Astrocyte of the spinal cord (primary cell): ENCODE measurements around the gene RUFY2.

ENCODE experiments used
- DNase-seq: peaks from one replicate; pipeline ENCODE4 v3.0.0; 2011; ENCODE audit warnings: low read depth, low spot score
- H3K4me3 ChIP-seq: 2 replicates; pipeline ENCODE4 v1.5.1; 2011; ENCODE audit warnings: low read depth, mild to moderate bottlenecking, low read length, moderate library complexity
- CTCF ChIP-seq: IDR thresholded peaks from 2 replicates; pipeline ENCODE4 v1.5.1; 2012; ENCODE audit warnings: low read depth, mild to moderate bottlenecking, low read length, inconsistent platforms
- in situ Hi-C: cut with HindIII; loops from 2 replicates; pipeline ENCODE4 v1.10.0; 2017; ENCODE audit warnings: low sequenced_read_pairs

The RUFY2 gene

GRCh38 chr10:68428396-68429104 lies 21.5 kb upstream of the RUFY2 start:
- no peak overlapping the region for H3K4me3 ChIP-seq
- in situ Hi-C loops = no loop called here
- TF ChIP-seq CTCF = no peak
- no peak for DNase-seq

DNA sequence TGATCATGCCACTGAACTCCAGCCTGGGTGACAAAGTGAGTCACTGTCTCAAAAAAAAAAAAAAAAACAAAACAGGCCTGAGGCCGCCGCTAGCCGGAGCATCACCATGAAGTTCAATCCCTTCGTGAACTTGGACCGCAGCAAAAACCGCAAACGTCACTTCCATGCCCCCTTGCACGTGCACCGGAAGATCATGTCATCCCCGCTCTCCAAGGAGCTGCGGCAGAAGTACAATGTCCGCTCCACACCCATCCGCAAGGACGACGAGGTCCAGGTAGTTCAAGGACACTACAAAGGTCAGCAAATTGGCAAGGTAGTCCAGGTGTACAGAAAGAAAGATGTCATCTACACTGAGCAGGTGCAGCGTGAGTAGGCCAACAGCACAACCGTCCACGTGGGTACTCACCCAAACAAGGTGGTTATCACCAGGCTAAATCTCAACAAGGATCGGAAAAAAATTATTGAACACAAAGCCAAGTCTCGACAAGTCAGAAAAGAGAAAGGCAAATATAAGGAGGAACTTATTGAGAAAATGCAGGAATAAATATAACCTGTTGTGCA lies 17.5 kb upstream of the RUFY2 start:
- no peak for TF ChIP-seq CTCF
- no peak overlapping the region for H3K4me3 ChIP-seq
- DNase-seq = no peak
- in situ Hi-C loops = no loop called here

DNA sequence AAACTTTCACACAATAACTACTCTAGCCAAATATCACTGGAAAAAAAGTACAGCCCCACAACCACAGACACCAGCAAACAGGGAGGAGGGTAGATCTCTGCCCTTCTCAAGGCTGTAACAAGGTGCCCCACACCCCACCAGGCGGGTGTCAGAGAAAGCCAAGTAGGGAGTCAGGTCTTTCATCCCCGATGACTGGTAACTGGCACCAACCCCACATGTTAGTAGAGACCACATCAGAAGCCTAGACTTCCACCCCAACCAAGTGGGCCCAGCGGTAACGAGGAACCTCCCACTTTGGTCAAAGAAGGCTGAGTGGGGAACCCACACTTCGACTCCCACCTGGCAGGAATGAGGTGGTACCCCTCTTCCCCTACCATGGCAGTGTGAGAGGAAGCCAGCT lies 16.4 kb upstream of the RUFY2 start:
- in situ Hi-C loops = no loop called here
- no peak for DNase-seq
- TF ChIP-seq CTCF = no peak
- no peak overlapping the region for H3K4me3 ChIP-seq

GRCh38 chr10:68419376-68419775 lies 12.3 kb upstream of the RUFY2 start:
- in situ Hi-C loops = no loop called here
- H3K4me3 ChIP-seq = no peak overlapping the region
- no peak for TF ChIP-seq CTCF
- no peak for DNase-seq

DNA sequence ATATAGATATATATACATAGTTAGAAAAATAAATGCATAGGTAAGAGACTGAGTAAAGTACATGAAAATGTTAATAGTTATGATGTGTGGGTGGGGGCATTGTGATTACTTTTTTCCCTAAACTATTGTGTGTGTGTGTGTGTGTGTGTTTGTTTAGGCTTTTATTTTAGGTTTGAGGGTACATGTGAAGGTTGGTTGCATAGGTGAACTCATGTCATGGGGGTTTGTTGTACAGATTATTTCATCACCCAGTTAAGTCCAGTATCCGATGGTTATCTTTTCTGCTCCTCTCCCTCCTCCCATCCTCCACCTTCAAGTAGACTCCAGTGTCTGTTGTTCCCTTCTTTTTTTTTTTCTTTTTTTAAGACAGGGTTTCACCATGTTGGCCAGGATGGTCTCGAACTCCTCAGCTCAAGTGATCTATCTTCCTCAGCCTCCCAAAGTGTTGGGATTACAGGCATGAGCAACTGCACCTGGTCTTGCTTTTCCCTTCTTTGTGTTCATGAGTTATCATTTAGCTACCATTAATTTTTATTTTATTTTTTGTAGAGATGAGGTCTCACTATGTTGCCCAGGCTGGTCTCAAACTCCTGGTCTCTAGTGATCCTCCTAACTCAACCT lies 1.9 kb upstream of the RUFY2 start:
- in situ Hi-C loops = no loop called here

More for the DNA sequence above, 1.9 kb upstream of the RUFY2 start:
- no peak for DNase-seq
- H3K4me3 ChIP-seq = no peak overlapping the region
- TF ChIP-seq CTCF = no peak
